Spleen (tissue), 11 donors: ENCODE measurements around the gene BMP2K. TPM values are rescaled to one million over a fixed set of nuclear protein-coding genes. Genes with fewer than 3 reads are reported as not detected.
"Not testable (repeated sequence)": the region's sequence is repeated elsewhere in the genome, so short reads cannot be mapped to it uniquely, and the experiment has no call there.

Experiments
- DNase-seq: peaks from one replicate; pipeline ENCODE4 v3.0.0-alpha.2; 2020
- H3K27ac ChIP-seq, 8 donors: fragments of 200-600 bp; sonication (generic) in 7 of 8; 1 replicate in 4 of 8; 2 replicates in 4 of 8; pipeline versions ENCODE4 v1.5.0 to v1.8.0; 2016 to 2021; ENCODE audit warnings: inconsistent platforms in 4 of 8, mild to moderate bottlenecking in 4 of 8, moderate library complexity in 1 of 8
- H3K27me3 ChIP-seq, 7 donors: fragments of 200-600 bp; sonication (generic) in 6 of 7; replicated peaks in 1 of 7; 1 replicate in 4 of 7; 2 replicates in 3 of 7; pipeline versions ENCODE4 v1.5.0 to v1.8.0; 2016 to 2021; ENCODE audit warnings: inconsistent platforms in 3 of 7, mild to moderate bottlenecking in 1 of 7
- H3K36me3 ChIP-seq, 6 donors: fragments of 200-600 bp; sonication (generic) in 5 of 6; 1 replicate in 4 of 6; 2 replicates in 2 of 6; pipeline versions ENCODE4 v1.5.0 to v1.8.0; 2016 to 2021; ENCODE audit warnings: inconsistent platforms in 2 of 6
- H3K4me1 ChIP-seq, 6 donors: fragments of 200-600 bp; sonication (generic) in 5 of 6; 1 replicate in 3 of 6; 2 replicates in 3 of 6; pipeline versions ENCODE4 v1.5.0 to v1.8.0; 2016 to 2021; ENCODE audit warnings: inconsistent platforms in 3 of 6
- H3K4me3 ChIP-seq, 8 donors: fragments of 200-600 bp; sonication (generic) in 7 of 8; 1 replicate in 4 of 8; 2 replicates in 4 of 8; pipeline versions ENCODE4 v1.5.0 to v1.8.0; 2016 to 2021; ENCODE audit warnings: inconsistent platforms in 4 of 8, mild to moderate bottlenecking in 4 of 8, moderate library complexity in 2 of 8
- H3K9me3 ChIP-seq, 8 donors: fragments of 200-600 bp; sonication (generic) in 7 of 8; 1 replicate in 4 of 8; 2 replicates in 4 of 8; pipeline versions ENCODE4 v1.5.0 to v1.8.0; 2016 to 2021; ENCODE audit warnings: inconsistent platforms in 4 of 8
- CTCF ChIP-seq, 11 experiments: fragments of 200-600 bp in 7 of 11; fragments of 450-650 bp in 4 of 11; sonication (generic) in 4 of 11; IDR thresholded peaks in 8 of 11; conservative IDR thresholded peaks in 3 of 11; 1 replicate in 7 of 11; 2 replicates in 4 of 11; pipeline versions ENCODE4 v1.4.0 to v1.8.0; 2016 to 2021; ENCODE audit warnings: antibody characterized with exemption in 11 of 11, inconsistent platforms in 4 of 11, mild to moderate bottlenecking in 1 of 11
- POLR2A ChIP-seq, 3 donors: fragments of 450-650 bp; IDR thresholded peaks; one replicate each; pipeline ENCODE4 v1.5.1; 2017; ENCODE audit warnings: antibody characterized with exemption in 3 of 3, mild to moderate bottlenecking in 1 of 3
- POLR2AphosphoS5 ChIP-seq, 3 donors: sonication (generic); formaldehyde crosslinking; IDR thresholded peaks; one replicate each; pipeline ENCODE4 v1.5.1; 2017; ENCODE audit warnings: antibody characterized with exemption in 3 of 3
- WGBS, 5 donors: extraction: QIAGEN DNeasy Blood & Tissue Kit in 3 of 5; methylation state at CpG; one replicate each; pipeline versions ENCODE4 v1.1.5 to v1.1.7; 2013 to 2018; 5-methylcytosine and 5-hydroxymethylcytosine counted together
- intact Hi-C: fragments of 100-400 bp; cut with DNase I; formaldehyde crosslinking; loops from one replicate; pipeline ENCODE4 v1.15.0; 2023; ENCODE audit warnings: low total_unique reads
- polyA plus RNA-seq, 3 donors: library from polyadenylated mRNA; stranded (reverse); fragments of 200-250 nt; gene quantifications; one replicate each; pipeline ENCODE4 v1.2.1, GENCODE V29; 2013
- total RNA-seq, 7 donors: library from RNA; depleted of rRNA in 3 of 7; stranded (reverse); fragments of >200 nt in 3 of 7; fragmentation: NEBNext Ultra II Directional in 4 of 7; extraction: Animal tissue kit (Norgen Biotek cat#: 25700) in 4 of 7; gene quantifications; one replicate each; pipeline versions ENCODE4 v1.1.0 to v1.2.1, GENCODE V29; 2016 to 2021
- donor health status: healthy with polysubstance abuse.
- donor health status: DM: no; HTN: no; CAD: no; lungs with moderate emphysema.
- donor health status: DM: no; HTN: no; CAD: no.
- donor health status: Bipolar disorder and iron deficiency.
- donor health status: healthy.
- donor health status: DM: no; HTN: no; CAD: no.
- donor health status: DM: yes; HTN: yes; CAD: no.

BMP2K gene
- total and polyA plus RNA-seq, 10 donors: 27.4 to 154 (median 96.3) TPM

DNA sequence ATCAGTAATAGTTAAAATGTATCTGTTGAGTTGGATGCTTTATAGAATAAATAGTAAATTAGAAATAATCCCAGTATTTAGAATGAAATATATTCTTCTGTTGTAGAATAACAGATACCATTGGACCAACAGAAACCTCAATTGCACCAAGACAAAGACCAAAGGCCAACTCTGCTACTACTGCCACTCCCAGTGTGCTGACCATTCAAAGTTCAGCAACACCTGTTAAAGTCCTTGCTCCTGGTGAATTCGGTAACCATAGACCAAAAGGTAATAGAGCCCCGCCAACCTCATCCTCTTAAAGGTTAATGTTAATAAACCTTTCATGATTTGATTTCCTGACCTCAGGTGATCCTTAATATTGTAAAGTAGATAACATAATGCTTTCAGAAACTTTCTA is 89.3 kb downstream of the BMP2K start:
- TF ChIP-seq POLR2A (IDR thresholded peaks at IDR 0.05): no peak
- TF ChIP-seq CTCF (IDR thresholded peaks at IDR 0.05 in 8 of 11, conservative IDR thresholded peaks at IDR 0.05 in 3 of 11): no peak
- no peak for TF ChIP-seq POLR2AphosphoS5 (IDR thresholded peaks at IDR 0.05)
- Histone ChIP-seq H3K27ac (no peak overlapping the region), H3K4me1 (peaks cover 0 to 28% (median 8%) of the 10 kb centered on the region in 6 donors), H3K4me3 (no peak overlapping the region), H3K36me3 (peaks cover 0 to 79% (median 36%) of the 10 kb centered on the region in 6 donors), H3K27me3 (no peaks in the 10 kb centered on the region), H3K9me3 (no peaks in the 10 kb centered on the region)
- DNase-seq: no peak
- WGBS, 5 donors: 95 to 97% (median 95%) methylated on average over 2 of the region's 2 CpGs
- intact Hi-C loops: loop anchor here (10.0 kb wide), 1 partner anchor 251 kb away; no protein-coding TSS in a partner anchor

GRCh38 chr4:78868712-78869111 is 92.6 kb downstream of the BMP2K start:
- not testable (repeated sequence) for H3K27ac ChIP-seq, H3K4me3 ChIP-seq, H3K9me3 ChIP-seq, H3K27me3 ChIP-seq
- WGBS, 5 donors: 94 to 100% (median 97%) methylated on average over 5 of the region's 5 CpGs
- intact Hi-C loops: loop anchor here (10.0 kb wide), 1 partner anchor 254 kb away; no protein-coding TSS in a partner anchor
- Histone ChIP-seq H3K4me1 (peaks cover 0 to 12% (median 7%) of the 10 kb centered on the region in 6 donors), H3K36me3 (peaks cover 4 to 87% (median 53%) of the 10 kb centered on the region in 6 donors)
- DNase-seq: peak; percentile 47

DNA sequence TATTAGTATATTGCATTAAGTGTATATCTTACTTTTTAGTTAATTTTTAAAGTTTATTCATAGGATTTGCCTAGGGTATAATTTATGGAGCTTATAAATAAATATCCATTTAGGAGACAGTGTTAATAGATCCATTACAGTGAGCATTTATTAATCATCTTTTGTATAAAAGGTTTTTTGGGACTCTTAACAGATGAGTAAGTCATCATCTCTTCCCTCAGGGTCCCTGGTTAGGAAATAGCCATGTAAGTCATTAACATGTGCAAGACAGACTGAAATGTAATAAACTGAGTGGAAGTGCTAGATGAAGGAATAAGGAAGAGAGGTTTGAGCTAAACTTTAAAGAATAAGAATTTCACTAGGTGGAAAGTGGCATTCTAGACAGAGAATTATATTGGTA is 93.9 kb downstream of the BMP2K start:
- intact Hi-C loops: no loop called here
- TF ChIP-seq POLR2AphosphoS5 (IDR thresholded peaks at IDR 0.05) (no peak), CTCF (IDR thresholded peaks at IDR 0.05 in 8 of 11, conservative IDR thresholded peaks at IDR 0.05 in 3 of 11) (no peak), POLR2A (IDR thresholded peaks at IDR 0.05) (no peak)
- no peaks in the 10 kb centered on the region for H3K27me3 ChIP-seq
- H3K4me3 ChIP-seq: no peak overlapping the region
- no peaks in the 10 kb centered on the region for H3K4me1 ChIP-seq
- no peaks in the 10 kb centered on the region for H3K9me3 ChIP-seq
- peaks cover 4 to 100% (median 54%) of the 10 kb centered on the region in 6 donors for H3K36me3 ChIP-seq
- no peak for DNase-seq
- no peak overlapping the region for H3K27ac ChIP-seq

DNA sequence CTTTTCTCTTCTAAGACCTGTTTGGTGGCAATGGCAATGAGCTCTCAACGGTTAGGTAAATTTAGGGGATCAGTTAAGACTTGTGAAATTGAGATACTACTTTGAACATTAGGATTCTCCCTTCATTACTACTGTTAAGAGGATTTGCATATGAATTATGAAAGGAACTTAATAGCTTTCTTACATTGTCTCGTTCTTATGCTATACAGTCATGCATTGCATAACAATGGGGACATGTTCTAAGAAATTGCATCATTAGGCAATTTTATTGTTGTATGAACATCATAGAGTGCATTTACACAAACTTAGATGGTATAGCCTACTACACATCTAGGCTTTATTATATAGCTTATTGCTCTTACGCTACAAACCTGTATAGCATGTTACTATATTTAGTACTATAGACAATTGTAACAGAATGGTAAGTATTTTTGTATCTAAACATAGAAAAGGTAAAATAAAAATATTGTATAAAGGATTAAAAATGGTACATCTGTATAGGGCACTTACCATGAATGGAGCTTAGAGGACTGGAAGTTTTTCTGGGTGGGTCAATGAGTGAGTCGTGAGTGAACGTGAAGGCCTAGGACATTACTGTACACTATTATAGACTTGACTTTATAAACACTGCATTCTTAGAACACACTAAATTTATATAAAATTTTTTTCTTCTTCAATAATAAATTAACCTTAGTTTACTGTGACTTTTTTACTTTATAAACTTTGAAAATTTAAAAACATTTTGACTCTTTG is 100.6 kb downstream of the BMP2K start:
- peaks cover 4 to 86% (median 48%) of the 10 kb centered on the region in 6 donors for H3K36me3 ChIP-seq
- peaks cover 0 to 16% (median 6%) of the 10 kb centered on the region in 6 donors for H3K4me1 ChIP-seq
- intact Hi-C loops: no loop called here
- no peak overlapping the region for H3K4me3 ChIP-seq
- no peaks in the 10 kb centered on the region for H3K27me3 ChIP-seq
- H3K9me3 ChIP-seq: no peaks in the 10 kb centered on the region
- no peak for TF ChIP-seq POLR2A (IDR thresholded peaks at IDR 0.05)
- TF ChIP-seq CTCF (IDR thresholded peaks at IDR 0.05 in 8 of 11, conservative IDR thresholded peaks at IDR 0.05 in 3 of 11): no peak
- no peak for TF ChIP-seq POLR2AphosphoS5 (IDR thresholded peaks at IDR 0.05)
- H3K27ac ChIP-seq: no peak overlapping the region
- WGBS, 5 donors: 82 to 95% (median 88%) methylated on average over 5 of the region's 5 CpGs
- no peak for DNase-seq
